Dedifferentiated amniotic fluid mesenchymal stem cell (primary cell): Measurements from ENCODE around the gene STXBP5.

ENCODE experiments used
- DNase-seq: peaks from one replicate; pipeline ENCODE4 v3.0.0-alpha.2; 2016; ENCODE audit errors: extremely low spot score

Gene STXBP5

DNA sequence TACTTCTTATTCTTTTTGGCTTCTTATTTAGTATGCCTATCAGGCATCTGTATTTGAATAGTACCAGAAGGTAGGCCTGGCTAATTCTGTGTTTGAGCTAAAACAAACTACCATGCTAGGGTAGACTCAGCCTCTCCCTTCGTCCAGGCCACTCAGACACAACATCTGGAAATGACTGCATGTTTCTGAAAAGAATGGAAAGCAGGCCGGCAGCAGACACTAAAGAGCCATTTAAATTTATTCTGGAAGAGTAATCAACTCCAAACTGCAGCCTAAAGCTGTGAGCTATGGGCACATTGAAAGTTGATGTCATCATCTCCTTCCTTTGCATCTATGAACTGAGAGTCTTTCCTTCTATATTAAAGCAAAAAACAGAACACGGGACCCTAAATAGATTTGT is 233.4 kb downstream of the STXBP5 start:
- no peak for DNase-seq

DNA sequence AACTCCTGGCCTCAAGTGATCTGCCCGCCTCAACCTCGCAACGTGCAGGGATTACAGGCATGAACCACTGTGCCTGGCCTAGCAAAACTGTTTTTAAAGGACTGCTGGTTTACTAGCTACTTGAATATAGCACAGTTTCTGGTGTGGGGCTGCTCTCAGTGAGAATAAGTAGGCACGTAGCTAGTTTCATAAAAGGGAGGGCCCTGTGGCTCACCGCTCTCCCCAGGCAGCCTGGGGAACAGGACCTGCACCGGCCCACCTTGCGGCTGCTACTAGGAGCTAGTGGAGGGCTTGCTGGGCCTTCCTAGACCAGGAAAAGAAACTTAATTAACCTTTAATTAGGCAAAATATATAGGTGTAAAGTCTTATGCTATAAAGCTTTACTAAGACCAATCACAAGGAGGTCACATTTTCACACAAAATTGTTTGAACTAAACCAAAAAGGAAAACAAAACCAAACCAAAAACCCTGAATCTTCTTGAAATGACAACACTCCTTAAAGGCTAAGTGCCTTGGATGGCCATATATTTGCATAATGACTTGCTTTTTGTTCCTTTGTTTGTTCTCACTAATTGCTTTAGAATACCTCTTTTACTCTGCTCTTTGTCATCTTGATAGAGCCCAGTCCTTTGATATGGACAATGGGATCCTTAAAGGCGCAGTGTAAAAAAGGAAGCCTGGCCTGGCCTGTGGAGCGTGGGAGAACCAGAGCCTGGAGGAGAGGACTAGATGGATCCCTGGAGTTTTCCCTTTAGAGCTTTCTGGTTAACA is 234.7 kb downstream of the STXBP5 start:
- no peak for DNase-seq
